Activated CD4-positive, alpha-beta T cell treated with anti-CD3 and anti-CD28 coated beads, Interleukin-10, Interleukin-2, amounts not matched to agents 100 ng/mL and 50 ng/mL, durations not matched to agents 16 hours and 8 hours (primary cell): ENCODE data around the gene IDE.
"Not testable (repeated sequence)": the region's sequence is repeated elsewhere in the genome, so short reads cannot be mapped to it uniquely, and the experiment has no call there.

ENCODE experiments used
- DNase-seq: peaks from one replicate; pipeline ENCODE4 v3.0.0-alpha.2; 2020

IDE gene

GRCh38 chr10:92483539-92483938 lies 90.4 kb downstream of the IDE start:
- DNase-seq: no peak

DNA sequence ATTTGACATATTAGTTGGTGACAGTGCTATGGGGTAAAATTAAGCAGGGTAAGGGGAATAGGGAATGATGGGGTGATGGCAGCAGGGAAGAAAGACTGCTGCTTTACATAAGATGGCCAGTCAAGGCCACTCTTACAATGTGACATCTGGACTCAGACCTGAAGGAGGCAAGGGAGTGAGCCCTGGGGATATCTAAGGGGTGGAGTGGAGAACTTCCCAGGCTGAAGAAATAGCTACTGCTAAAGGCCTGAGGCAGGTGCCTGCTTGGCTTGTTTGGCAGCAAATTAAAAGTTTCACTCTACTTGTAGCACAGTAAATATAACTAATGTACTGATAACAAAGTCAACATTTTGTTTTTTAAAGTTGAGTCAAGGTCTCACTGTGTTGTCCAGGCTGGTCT lies 93.5 kb downstream of the IDE start:
- no peak for DNase-seq

DNA sequence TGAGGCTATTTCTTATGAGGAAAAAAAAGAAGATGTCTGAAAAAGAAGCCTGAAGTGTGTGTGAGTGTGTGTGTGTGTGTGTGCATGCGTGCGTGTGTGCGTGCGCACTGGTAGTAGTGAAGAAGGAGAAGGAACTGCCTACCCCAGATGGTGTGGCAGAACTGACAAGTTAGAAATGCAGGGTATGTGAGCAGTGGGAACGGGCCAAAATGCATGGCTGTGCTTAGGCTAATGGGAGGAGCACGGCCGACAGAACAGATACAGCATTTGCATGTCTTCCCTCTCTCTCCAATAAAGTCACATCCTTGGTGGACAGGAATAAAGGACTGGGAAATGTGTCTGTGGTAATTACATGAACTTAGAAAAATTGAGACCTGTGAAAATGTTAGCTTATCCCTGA lies 94.3 kb downstream of the IDE start:
- DNase-seq: no peak

GRCh38 chr10:92478536-92478935 lies 95.4 kb downstream of the IDE start:
- DNase-seq: no peak

GRCh38 chr10:92475357-92475868 lies 98.5 kb downstream of the IDE start:
- no peak for DNase-seq

GRCh38 chr10:92470026-92470425 lies 103.9 kb downstream of the IDE start:
- no peak for DNase-seq

DNA sequence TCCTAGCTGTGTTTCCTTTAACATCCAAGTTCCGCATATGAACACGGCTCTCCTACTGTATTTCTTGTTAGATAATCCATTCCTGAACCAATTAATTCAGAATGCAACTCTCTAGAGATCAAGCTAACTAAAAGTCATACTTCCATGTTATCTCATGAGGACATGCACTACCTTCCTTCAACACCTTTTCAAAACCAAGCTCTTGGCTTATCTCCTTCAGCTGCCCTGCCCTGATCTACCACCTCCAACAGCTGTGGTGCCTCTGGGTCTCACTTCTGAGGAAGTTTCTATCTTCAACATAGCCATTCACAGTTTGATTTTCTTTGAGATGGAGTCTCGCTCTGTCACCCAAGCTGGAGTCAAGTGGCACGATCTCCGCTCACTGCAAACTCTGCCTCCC lies 109.5 kb downstream of the IDE start:
- no peak for DNase-seq

GRCh38 chr10:92463582-92463981 lies 110.3 kb downstream of the IDE start:
- DNase-seq: no peak

- not testable (repeated sequence) for DNase-seq
Observed at GRCh38 chr10:92454955-92455354, 118.9 kb downstream of the IDE start.

DNA sequence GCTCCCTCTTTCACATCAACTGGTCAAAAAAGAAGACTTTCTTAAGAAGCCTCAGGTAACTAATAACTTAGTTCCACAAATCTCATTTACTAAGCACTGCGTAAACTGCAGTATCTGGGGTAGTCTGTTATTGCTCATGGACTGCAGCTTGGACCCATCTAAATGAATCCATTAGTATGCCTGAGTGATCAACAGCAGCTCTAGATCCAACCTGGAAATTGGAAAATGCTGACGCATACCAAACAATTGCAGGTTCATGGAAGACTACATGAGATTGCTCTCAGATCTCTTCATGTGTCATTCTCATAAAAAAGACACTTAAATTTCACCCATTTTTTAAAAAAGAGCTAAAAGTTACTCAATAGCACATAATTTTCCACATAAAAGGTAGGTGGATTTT lies 121.6 kb downstream of the IDE start:
- DNase-seq: no peak

- DNase-seq: no peak
Observed at GRCh38 chr10:92451431-92451830, 122.5 kb downstream of the IDE start.

DNA sequence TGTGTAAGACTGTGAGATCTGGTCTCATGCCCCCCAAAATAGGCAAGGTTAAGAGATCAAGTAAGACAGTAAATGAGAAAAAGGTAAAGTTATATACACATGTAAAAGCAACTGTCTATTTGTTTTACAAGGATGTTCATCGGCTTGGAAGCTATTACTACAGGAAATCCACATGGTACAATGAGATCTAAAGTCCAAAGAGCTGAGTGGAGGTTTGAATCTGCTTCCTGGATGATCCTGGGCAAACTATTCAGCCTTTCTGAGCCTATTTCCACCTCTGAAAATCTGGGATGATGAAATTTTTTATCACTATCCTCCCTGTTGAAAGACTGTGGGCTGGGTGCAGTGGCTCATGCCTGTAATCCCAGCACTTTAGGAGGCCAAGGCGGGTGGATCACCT lies 123.0 kb downstream of the IDE start:
- DNase-seq: no peak

- DNase-seq: no peak
Observed at GRCh38 chr10:92440578-92440977, 133.3 kb downstream of the IDE start.

DNA sequence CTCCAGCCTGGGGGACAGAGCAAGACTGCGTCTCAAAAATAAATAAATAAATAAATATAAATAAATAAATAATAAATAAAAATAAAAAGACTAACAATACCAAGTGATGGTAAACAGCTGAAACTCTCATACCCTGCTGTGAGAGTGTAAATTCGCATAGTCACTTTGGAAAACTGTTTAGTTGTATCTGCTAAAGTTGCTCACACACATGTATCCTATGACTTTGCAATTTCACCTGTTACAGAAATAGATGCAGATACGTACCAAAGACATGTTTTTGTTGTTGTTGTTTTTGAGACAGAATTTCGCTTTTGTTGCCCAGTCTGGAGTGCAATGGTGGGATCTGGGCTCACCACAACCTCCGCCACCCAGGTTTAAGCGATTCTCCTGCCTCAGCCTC lies 135.7 kb downstream of the IDE start:
- DNase-seq: no peak

GRCh38 chr10:92436611-92437010 lies 137.3 kb downstream of the IDE start:
- no peak for DNase-seq

DNA sequence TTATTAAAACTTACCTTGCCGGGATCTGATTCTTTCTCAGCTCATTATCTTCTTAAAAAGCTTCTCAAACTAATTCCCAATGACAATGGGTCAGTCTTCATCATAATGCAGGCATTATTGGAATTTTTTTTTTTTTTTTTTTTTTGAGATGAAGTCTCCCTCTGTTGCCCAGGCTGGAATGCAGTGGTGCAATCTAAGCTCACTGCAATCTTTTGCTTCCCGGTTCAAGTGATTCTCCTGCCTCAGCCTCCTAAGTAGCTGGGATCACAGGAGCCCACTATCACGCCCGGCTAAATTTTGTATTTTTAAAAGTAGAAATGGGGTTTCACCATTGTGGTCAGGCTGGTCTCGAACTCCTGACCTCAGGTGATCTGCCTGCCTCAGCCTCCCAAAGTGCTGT lies 137.8 kb downstream of the IDE start:
- DNase-seq: not testable (repeated sequence)

GRCh38 chr10:92434385-92434784 lies 139.5 kb downstream of the IDE start:
- DNase-seq: no peak

DNA sequence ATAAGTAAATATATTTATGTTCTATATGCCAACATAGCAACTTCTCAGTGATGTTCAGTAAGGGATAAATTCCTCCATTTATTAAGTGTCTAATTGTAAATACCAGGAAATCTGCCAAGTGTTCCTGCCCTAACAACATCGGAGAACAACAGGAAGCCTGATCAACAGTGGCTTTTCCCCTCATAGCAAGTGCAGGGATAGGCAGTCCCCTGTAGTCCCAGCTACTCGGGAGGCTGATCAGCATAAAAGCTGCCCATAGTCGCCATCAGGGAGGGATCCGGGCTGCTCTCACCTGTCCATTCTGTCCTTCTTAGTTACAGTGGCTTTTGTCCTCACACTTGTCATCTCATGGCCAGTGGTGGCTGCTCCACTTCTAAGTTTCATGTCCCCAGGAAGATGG lies 141.3 kb downstream of the IDE start:
- DNase-seq: no peak

DNA sequence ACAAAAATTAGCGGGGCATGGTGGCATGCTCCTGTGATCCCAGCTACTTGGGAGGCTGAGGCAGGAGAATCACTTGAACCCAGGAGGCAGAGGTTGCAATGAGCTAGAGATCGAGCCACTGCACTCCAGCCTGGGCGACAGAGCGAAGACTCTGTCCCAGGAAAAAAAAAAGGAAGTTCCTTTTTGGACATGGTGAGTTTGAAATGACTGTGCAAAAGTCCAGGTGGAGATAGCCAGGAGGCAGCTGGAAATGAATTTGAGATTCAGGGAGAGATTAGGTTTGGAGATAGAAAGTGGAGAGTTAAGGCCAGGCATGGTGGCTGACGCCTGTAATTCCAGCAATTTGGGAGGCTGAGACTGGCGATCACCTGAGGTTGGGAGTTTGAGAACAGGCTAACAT lies 143.8 kb downstream of the IDE start:
- DNase-seq: no peak

- no peak for DNase-seq
Observed at GRCh38 chr10:92421550-92421949, 152.3 kb downstream of the IDE start.

DNA sequence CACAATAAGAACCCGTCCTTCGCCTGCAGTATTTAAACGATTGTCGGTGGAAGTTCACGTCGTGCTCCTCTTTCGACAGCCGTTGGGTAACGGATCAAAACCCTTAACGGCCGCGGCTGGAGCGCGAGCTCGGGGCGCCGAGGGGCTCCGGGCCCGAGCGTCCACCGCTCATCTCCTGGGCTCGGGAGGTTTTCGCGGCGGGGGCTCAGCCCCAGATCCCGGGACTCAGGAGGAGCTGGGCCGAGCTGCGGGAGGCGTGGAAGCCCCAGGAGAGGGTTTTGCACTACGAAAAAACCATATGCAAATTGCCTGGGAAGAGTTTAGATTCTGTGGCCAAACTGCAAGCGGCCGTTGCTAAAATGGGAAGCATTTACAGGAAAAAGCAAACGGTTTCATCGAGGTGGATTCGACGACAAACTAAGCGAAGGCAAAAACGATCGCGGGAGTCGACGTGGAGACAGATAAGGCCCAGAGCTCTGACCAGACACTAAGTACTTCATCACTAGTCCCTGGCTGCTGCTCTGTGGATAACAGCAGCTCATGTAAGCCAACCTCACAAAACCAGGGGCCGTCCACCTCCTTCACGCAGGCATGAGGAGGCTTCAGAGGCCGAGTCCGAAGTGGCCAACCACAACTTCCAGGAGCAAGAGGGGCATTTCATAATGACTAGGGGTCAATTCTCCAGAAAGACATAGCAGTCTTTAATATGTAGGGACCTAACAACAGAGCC lies 153.2 kb downstream of the IDE start:
- no peak for DNase-seq

DNA sequence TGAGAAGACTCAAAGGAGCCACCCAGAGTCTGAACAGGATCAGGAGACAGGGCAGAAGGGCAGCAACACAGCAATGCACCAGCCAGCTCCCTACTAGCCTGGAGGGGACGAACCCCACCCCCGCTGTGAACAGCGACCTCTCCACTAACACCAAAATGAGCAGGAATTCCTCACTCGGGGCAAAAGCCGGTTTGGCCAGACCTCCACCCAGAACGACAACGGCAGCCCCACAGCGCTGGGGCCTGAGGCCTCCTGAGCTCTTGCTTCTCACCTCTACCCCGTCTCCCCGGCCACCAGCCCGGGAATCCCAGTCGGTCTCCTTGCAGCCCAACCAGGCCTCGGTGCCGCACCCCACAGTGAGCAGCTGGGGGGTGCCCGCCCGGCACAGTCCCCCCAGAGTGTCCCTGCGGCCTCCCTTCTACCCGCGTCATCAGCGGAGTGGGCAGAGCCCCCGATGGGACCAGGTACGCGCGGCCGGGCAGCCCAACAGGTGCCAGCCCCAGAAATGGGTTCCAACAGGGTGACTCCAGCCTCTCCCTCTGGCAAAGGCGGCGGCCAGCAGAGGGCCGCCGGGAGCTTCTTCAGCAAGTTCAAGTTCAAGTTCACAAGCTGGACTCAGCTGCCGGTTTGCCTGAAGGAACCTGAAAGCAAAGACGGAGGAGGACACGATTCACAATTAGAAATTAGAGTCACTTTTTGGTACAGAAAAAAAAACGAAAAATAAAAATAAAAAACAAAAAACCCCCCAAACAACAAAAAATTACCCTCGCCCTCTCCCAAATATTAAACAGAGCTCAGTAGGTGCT lies 153.9 kb downstream of the IDE start:
- peak; percentile 12 for DNase-seq

- no peak for DNase-seq
Observed at GRCh38 chr10:92418891-92419290, 155.0 kb downstream of the IDE start.

GRCh38 chr10:92418221-92418620 lies 155.7 kb downstream of the IDE start:
- DNase-seq: no peak
